ENCODE results near the gene MEGF11.

Gene MEGF11

GRCh38 chr15:66253418-66254088 lies at the start of gene MEGF11:
Gene MEGF11 (minus strand): TSS chr15:66253750. CDS start chr15:66128403, 125,347 bp downstream.
- no peak for TF ChIP-seq CTCF (IDR thresholded peaks at IDR 0.05; ENCODE audit: low read depth, low read length, missing control alignments)
- no peak for DNase-seq (ENCODE audit: low read depth)
- peak within 1 kb of the TSS; percentile 5 for H3K4me3 ChIP-seq (ENCODE audit: low read depth, low read length)

- H3K4me3 ChIP-seq (ENCODE audit: low read depth, low read length), result no peak overlapping the region
- no peak for DNase-seq (ENCODE audit: low read depth)
- no peak for TF ChIP-seq CTCF (IDR thresholded peaks at IDR 0.05; ENCODE audit: low read depth, low read length, missing control alignments)
Measured at GRCh38 chr15:66302489-66303278, 49.1 kb upstream of the MEGF11 start.

- H3K4me3 ChIP-seq (ENCODE audit: low read depth, low read length), result no peak overlapping the region
- TF ChIP-seq CTCF (IDR thresholded peaks at IDR 0.05; ENCODE audit: low read depth, low read length, missing control alignments), result no peak
- DNase-seq (ENCODE audit: low read depth), result no peak
Measured at GRCh38 chr15:66298803-66299251, 45.3 kb upstream of the MEGF11 start.

GRCh38 chr15:66296186-66296585 lies 42.6 kb upstream of the MEGF11 start:
- no peak for DNase-seq (ENCODE audit: low read depth)
- TF ChIP-seq CTCF (IDR thresholded peaks at IDR 0.05; ENCODE audit: low read depth, low read length, missing control alignments), result no peak
- no peak overlapping the region for H3K4me3 ChIP-seq (ENCODE audit: low read depth, low read length)

- TF ChIP-seq CTCF (IDR thresholded peaks at IDR 0.05; ENCODE audit: low read depth, low read length, missing control alignments), result no peak
- peak overlapping the region; percentile 48; the same call in 1 of the 2 replicates for H3K4me3 ChIP-seq (ENCODE audit: low read depth, low read length)
- DNase-seq (ENCODE audit: low read depth), result no peak
Measured at GRCh38 chr15:66294932-66295235, 41.3 kb upstream of the MEGF11 start.

GRCh38 chr15:66294157-66294931 lies 40.8 kb upstream of the MEGF11 start:
- H3K4me3 ChIP-seq (ENCODE audit: low read depth, low read length), result peak overlapping the region; percentile 48
- TF ChIP-seq CTCF (IDR thresholded peaks at IDR 0.05; ENCODE audit: low read depth, low read length, missing control alignments), result no peak
- peak; percentile 24 for DNase-seq (ENCODE audit: low read depth)
